Erythroblast (primary cell): Measurements from ENCODE around the gene GABBR2.

Source experiments
- GATA1 ChIP-seq: IDR thresholded peaks from 2 replicates; pipeline ENCODE4 v1.6.1; 2011; ENCODE audit warnings: low read depth, mild to moderate bottlenecking, control low read depth, low read length, moderate library complexity
- POLR2A ChIP-seq: IDR thresholded peaks from 2 replicates; pipeline ENCODE4 v1.6.1; 2011; ENCODE audit warnings: mild to moderate bottlenecking, low read length

- no peak for TF ChIP-seq POLR2A
- no peak for TF ChIP-seq GATA1
Measured at GRCh38 chr9:98751210-98751609, 42.5 kb upstream of the GABBR2 start.
